Nephron (organoid): ENCODE results near the gene PRSS12.
"Not testable (repeated sequence)": the region's sequence is repeated elsewhere in the genome, so short reads cannot be mapped to it uniquely, and the experiment has no call there.

Experiments used
- H3K27ac Mint-ChIP-seq, 3 experiments: 2 replicates each; pipeline ENCODE4 v1.8.0; 2020; ENCODE audit warnings: mixed read lengths in 3 of 3, mild to moderate bottlenecking in 2 of 3, moderate library complexity in 1 of 3
- H3K27me3 Mint-ChIP-seq: 2 replicates; pipeline ENCODE4 v1.8.0; 2021; ENCODE audit warnings: low read depth, mild to moderate bottlenecking, moderate library complexity, mixed read lengths
- H3K36me3 Mint-ChIP-seq: 2 replicates; pipeline ENCODE4 v1.8.0; 2020; ENCODE audit warnings: low read depth, mixed read lengths
- H3K4me1 Mint-ChIP-seq: 2 replicates; pipeline ENCODE4 v1.8.0; 2020; ENCODE audit warnings: mixed read lengths
- H3K4me3 Mint-ChIP-seq, 3 experiments: 2 replicates each; pipeline ENCODE4 v1.8.0; 2020; ENCODE audit warnings: mild to moderate bottlenecking in 3 of 3, mixed read lengths in 3 of 3, moderate library complexity in 2 of 3
- H3K9me3 Mint-ChIP-seq: 2 replicates; pipeline ENCODE4 v1.8.0; 2020; ENCODE audit warnings: mixed read lengths
- TF ChIP-seq, protein P1 (sequence below), 3 experiments: fragments of 200-600 bp; sonication (generic); IDR thresholded peaks; one replicate each; pipeline ENCODE4 v1.5.0; 2021; ENCODE audit warnings: antibody characterized with exemption in 3 of 3; ENCODE audit not compliant: unreplicated experiment in 3 of 3

The PRSS12 gene

GRCh38 chr4:118352843-118353533, at the start of gene PRSS12:
PRSS12 (minus strand) TSS chr4:118353003; CDS start chr4:118352720, 283 bp downstream.
- Mint-ChIP-seq H3K27me3 (peaks cover 49% of the 10 kb centered on the region), H3K9me3 (no peaks in the 10 kb centered on the region), H3K4me1 (peaks cover 52% of the 10 kb centered on the region), H3K4me3 (peak within 1 kb of the TSS; percentile 83 to 92 (median 92)), H3K36me3 (no peaks in the 10 kb centered on the region), H3K27ac (peak within 1 kb of the TSS; percentile 75 to 89 (median 81))
- TF ChIP-seq, protein P1, sequence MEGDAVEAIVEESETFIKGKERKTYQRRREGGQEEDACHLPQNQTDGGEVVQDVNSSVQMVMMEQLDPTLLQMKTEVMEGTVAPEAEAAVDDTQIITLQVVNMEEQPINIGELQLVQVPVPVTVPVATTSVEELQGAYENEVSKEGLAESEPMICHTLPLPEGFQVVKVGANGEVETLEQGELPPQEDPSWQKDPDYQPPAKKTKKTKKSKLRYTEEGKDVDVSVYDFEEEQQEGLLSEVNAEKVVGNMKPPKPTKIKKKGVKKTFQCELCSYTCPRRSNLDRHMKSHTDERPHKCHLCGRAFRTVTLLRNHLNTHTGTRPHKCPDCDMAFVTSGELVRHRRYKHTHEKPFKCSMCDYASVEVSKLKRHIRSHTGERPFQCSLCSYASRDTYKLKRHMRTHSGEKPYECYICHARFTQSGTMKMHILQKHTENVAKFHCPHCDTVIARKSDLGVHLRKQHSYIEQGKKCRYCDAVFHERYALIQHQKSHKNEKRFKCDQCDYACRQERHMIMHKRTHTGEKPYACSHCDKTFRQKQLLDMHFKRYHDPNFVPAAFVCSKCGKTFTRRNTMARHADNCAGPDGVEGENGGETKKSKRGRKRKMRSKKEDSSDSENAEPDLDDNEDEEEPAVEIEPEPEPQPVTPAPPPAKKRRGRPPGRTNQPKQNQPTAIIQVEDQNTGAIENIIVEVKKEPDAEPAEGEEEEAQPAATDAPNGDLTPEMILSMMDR (IDR thresholded peaks at IDR 0.05; ENCODE audit: unreplicated experiment in 3 of 3) = peak; percentile 88 to 89 (median 89)

DNA sequence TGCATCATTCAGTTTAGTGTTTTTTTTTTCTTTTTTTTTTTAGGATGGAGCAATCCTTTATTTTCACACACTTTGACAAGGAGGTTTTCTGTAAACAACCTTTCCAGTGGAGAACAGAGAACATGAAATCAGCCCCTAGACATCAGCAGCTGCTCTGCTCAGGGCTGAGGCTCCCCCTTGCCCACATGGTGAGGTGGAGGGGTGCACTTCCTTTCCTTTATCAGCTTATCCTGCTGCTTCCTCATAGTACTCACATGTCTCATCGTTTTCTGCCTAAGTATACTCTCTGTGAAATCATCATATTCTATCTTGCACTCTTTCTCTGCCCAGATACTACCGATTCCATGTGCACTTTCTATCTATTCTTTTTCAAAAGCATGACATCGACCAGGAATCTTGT, 47.6 kb upstream of the PRSS12 start:
- Mint-ChIP-seq H3K9me3 (peaks cover 9% of the 10 kb centered on the region), H3K4me3 (no peak overlapping the region), H3K27ac (no peak overlapping the region), H3K4me1 (peaks cover 16% of the 10 kb centered on the region), H3K27me3 (peaks cover 6% of the 10 kb centered on the region), H3K36me3 (no peaks in the 10 kb centered on the region)
- TF ChIP-seq, protein P1 (IDR thresholded peaks at IDR 0.05; ENCODE audit: unreplicated experiment in 3 of 3) = no peak

GRCh38 chr4:118399883-118400282, 47.1 kb upstream of the PRSS12 start:
- peaks cover 16% of the 10 kb centered on the region for H3K4me1 Mint-ChIP-seq
- not testable (repeated sequence) for H3K27ac Mint-ChIP-seq, H3K4me3 Mint-ChIP-seq, H3K36me3 Mint-ChIP-seq, H3K9me3 Mint-ChIP-seq, H3K27me3 Mint-ChIP-seq

GRCh38 chr4:118398226-118399090, 45.7 kb upstream of the PRSS12 start:
- TF ChIP-seq, protein P1 (IDR thresholded peaks at IDR 0.05; ENCODE audit: unreplicated experiment in 3 of 3) = no peak
- Mint-ChIP-seq H3K4me3 (no peak overlapping the region), H3K4me1 (peaks cover 16% of the 10 kb centered on the region), H3K27ac (no peak overlapping the region), H3K27me3 (peaks cover 6% of the 10 kb centered on the region), H3K9me3 (peaks cover 3% of the 10 kb centered on the region), H3K36me3 (no peaks in the 10 kb centered on the region)

DNA sequence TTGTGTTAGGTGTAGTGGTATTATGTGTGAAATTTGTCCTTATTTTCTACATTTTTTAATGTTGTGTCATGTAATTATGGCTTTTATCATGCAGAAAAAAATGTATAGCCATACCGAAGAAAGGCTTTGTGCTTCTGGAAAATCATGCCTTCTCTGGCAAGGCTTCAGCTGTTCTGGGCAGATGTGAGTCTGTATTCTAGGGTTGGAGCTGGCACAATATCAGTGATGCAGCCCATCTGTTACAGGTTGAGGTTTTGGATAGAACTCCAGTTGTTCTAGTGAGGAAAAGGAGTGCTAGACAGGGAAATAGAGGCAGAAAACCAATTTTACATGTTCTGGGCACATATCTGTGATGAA, 44.8 kb upstream of the PRSS12 start:
- Mint-ChIP-seq H3K4me1 (peaks cover 16% of the 10 kb centered on the region), H3K27me3 (peaks cover 6% of the 10 kb centered on the region), H3K4me3 (no peak overlapping the region), H3K27ac (no peak overlapping the region), H3K9me3 (peaks cover 5% of the 10 kb centered on the region), H3K36me3 (no peaks in the 10 kb centered on the region)
- TF ChIP-seq, protein P1 (IDR thresholded peaks at IDR 0.05; ENCODE audit: unreplicated experiment in 3 of 3) = no peak

GRCh38 chr4:118396881-118397622, 44.2 kb upstream of the PRSS12 start:
- no peak overlapping the region for H3K27ac Mint-ChIP-seq
- H3K27me3 Mint-ChIP-seq = peaks cover 3% of the 10 kb centered on the region
- TF ChIP-seq, protein P1 (IDR thresholded peaks at IDR 0.05; ENCODE audit: unreplicated experiment in 3 of 3) = no peak
- peaks cover 2% of the 10 kb centered on the region for H3K9me3 Mint-ChIP-seq
- H3K36me3 Mint-ChIP-seq = no peaks in the 10 kb centered on the region
- H3K4me1 Mint-ChIP-seq = peaks cover 16% of the 10 kb centered on the region
- no peak overlapping the region for H3K4me3 Mint-ChIP-seq
